ENCODE measurements around the gene CAMSAP2.

Gene CAMSAP2

GRCh38 chr1:200894712-200895442, 156.2 kb downstream of the CAMSAP2 start, which contains the start of gene INAVA:
Gene INAVA (plus strand): TSS chr1:200894900. CDS start chr1:200898401, 3,501 bp downstream.
- no peaks in the 10 kb centered on the region for H3K27me3 ChIP-seq (replicated peaks)
- in situ Hi-C loops (cut with HindIII; ENCODE audit: low pct_ligation_motif_present, low sequenced_read_pairs): no loop called here
- TF ChIP-seq CTCF (IDR thresholded peaks at IDR 0.05; ENCODE audit: low read depth, low read length, missing control alignments): no peak
- no peak within 1 kb of the TSS for H3K27ac ChIP-seq
- H3K36me3 ChIP-seq (replicated peaks): no peaks in the 10 kb centered on the region
- no peak for DNase-seq
- no peak within 1 kb of the TSS for H3K4me3 ChIP-seq (ENCODE audit: low read depth, low read length)

GRCh38 chr1:200895443-200895789, 156.7 kb downstream of the CAMSAP2 start:
- DNase-seq: no peak
- H3K4me3 ChIP-seq (ENCODE audit: low read depth, low read length): no peak overlapping the region
- H3K27me3 ChIP-seq (replicated peaks): no peaks in the 10 kb centered on the region
- no peak for TF ChIP-seq CTCF (IDR thresholded peaks at IDR 0.05; ENCODE audit: low read depth, low read length, missing control alignments)
- no peak overlapping the region for H3K27ac ChIP-seq
- H3K36me3 ChIP-seq (replicated peaks): no peaks in the 10 kb centered on the region
- in situ Hi-C loops (cut with HindIII; ENCODE audit: low pct_ligation_motif_present, low sequenced_read_pairs): no loop called here

- in situ Hi-C loops (cut with HindIII; ENCODE audit: low pct_ligation_motif_present, low sequenced_read_pairs): no loop called here
- Histone ChIP-seq H3K27ac (no peak overlapping the region), H3K4me3 (ENCODE audit: low read depth, low read length) (no peak overlapping the region), H3K27me3 (replicated peaks) (no peaks in the 10 kb centered on the region), H3K36me3 (replicated peaks) (no peaks in the 10 kb centered on the region)
- no peak for TF ChIP-seq CTCF (IDR thresholded peaks at IDR 0.05; ENCODE audit: low read depth, low read length, missing control alignments)
- no peak for DNase-seq
Measured at GRCh38 chr1:200895801-200896530, 157.3 kb downstream of the CAMSAP2 start.

GRCh38 chr1:200896531-200897196, 158.0 kb downstream of the CAMSAP2 start:
- no peak for TF ChIP-seq CTCF (IDR thresholded peaks at IDR 0.05; ENCODE audit: low read depth, low read length, missing control alignments)
- in situ Hi-C loops (cut with HindIII; ENCODE audit: low pct_ligation_motif_present, low sequenced_read_pairs): no loop called here
- Histone ChIP-seq H3K27ac (no peak overlapping the region), H3K36me3 (replicated peaks) (no peaks in the 10 kb centered on the region), H3K27me3 (replicated peaks) (no peaks in the 10 kb centered on the region), H3K4me3 (ENCODE audit: low read depth, low read length) (no peak overlapping the region)
- no peak for DNase-seq

GRCh38 chr1:200897259-200897658, 158.6 kb downstream of the CAMSAP2 start:
- H3K4me3 ChIP-seq (ENCODE audit: low read depth, low read length): no peak overlapping the region
- no peak for TF ChIP-seq CTCF (IDR thresholded peaks at IDR 0.05; ENCODE audit: low read depth, low read length, missing control alignments)

More at GRCh38 chr1:200897259-200897658, 158.6 kb downstream of the CAMSAP2 start:
- no peaks in the 10 kb centered on the region for H3K27me3 ChIP-seq (replicated peaks)
- no peak for DNase-seq
- in situ Hi-C loops (cut with HindIII; ENCODE audit: low pct_ligation_motif_present, low sequenced_read_pairs): no loop called here
- H3K36me3 ChIP-seq (replicated peaks): no peaks in the 10 kb centered on the region
- no peak overlapping the region for H3K27ac ChIP-seq
